Mesenchymal stem cell (in vitro differentiated cells and primary cell): ENCODE results near the gene RNFT2.

Experiments
- DNase-seq: peaks from one replicate; pipeline ENCODE4 v3.0.0-alpha.2; 2013
- H2AFZ ChIP-seq: one replicate; pipeline ENCODE4 v1.6.1; 2013; ENCODE audit warnings: low read depth, mild to moderate bottlenecking, control low read depth, inconsistent platforms, low read length, moderate library complexity
- H2AK5ac ChIP-seq: 2 replicates; pipeline ENCODE4 v1.6.1; 2013; ENCODE audit warnings: low read length, moderate library complexity, mild to moderate bottlenecking, inconsistent platforms; ENCODE audit not compliant: severe bottlenecking
- H2BK120ac ChIP-seq: one replicate; pipeline ENCODE4 v1.6.1; 2013; ENCODE audit warnings: low read depth, mild to moderate bottlenecking, inconsistent platforms, low read length, moderate library complexity
- H2BK12ac ChIP-seq, 2 experiments: one replicate each; pipeline ENCODE4 v1.6.1; 2013; ENCODE audit warnings: inconsistent platforms in 2 of 2, low read length in 2 of 2, mild to moderate bottlenecking in 2 of 2, moderate library complexity in 2 of 2, control low read depth in 1 of 2
- H2BK15ac ChIP-seq: one replicate; pipeline ENCODE4 v1.6.1; 2013; ENCODE audit warnings: mild to moderate bottlenecking, low read depth, inconsistent platforms; ENCODE audit not compliant: poor library complexity, severe bottlenecking
- H2BK5ac ChIP-seq: 2 replicates; pipeline ENCODE4 v1.6.1; 2013; ENCODE audit warnings: low read depth, mild to moderate bottlenecking, low read length, control low read depth, inconsistent platforms; ENCODE audit not compliant: poor library complexity, severe bottlenecking
- H3K14ac ChIP-seq, 2 experiments: one replicate each; pipeline ENCODE4 v1.6.1; 2013; ENCODE audit warnings: inconsistent platforms in 2 of 2, low read length in 2 of 2, control low read depth in 1 of 2, mild to moderate bottlenecking in 1 of 2, moderate library complexity in 1 of 2
- H3K18ac ChIP-seq, 2 experiments: one replicate each; pipeline ENCODE4 v1.6.1; 2013; ENCODE audit warnings: inconsistent platforms in 2 of 2, low read length in 2 of 2, control low read depth in 1 of 2, low read depth in 1 of 2, mild to moderate bottlenecking in 1 of 2
- H3K23ac ChIP-seq, 2 experiments: one replicate each; pipeline ENCODE4 v1.6.1; 2013; ENCODE audit warnings: inconsistent platforms in 2 of 2, low read length in 2 of 2, mild to moderate bottlenecking in 2 of 2, moderate library complexity in 2 of 2, control low read depth in 1 of 2
- H3K27ac ChIP-seq: 2 replicates; pipeline ENCODE4 v1.5.1; 2013; ENCODE audit warnings: mild to moderate bottlenecking, moderate library complexity, low read length, control low read depth, inconsistent platforms; ENCODE audit not compliant: poor library complexity, severe bottlenecking
- H3K27me3 ChIP-seq, 2 experiments: 2 replicates each; pipeline versions ENCODE4 v1.6.1 to v1.7.0; 2013; ENCODE audit warnings: low read length in 2 of 2, mild to moderate bottlenecking in 2 of 2, moderate library complexity in 2 of 2, control low read depth in 1 of 2, inconsistent platforms in 1 of 2; ENCODE audit not compliant: control insufficient read depth in 1 of 2, insufficient read depth in 1 of 2
- H3K36me3 ChIP-seq, 2 experiments: 2 replicates each; pipeline versions ENCODE4 v1.6.1 to v1.7.0; 2013; ENCODE audit warnings: low read length in 2 of 2, control low read depth in 1 of 2, inconsistent platforms in 1 of 2, low read depth in 1 of 2, mild to moderate bottlenecking in 1 of 2; ENCODE audit not compliant: insufficient read depth in 2 of 2, control insufficient read depth in 1 of 2
- H3K4ac ChIP-seq, 2 experiments: one replicate each; pipeline ENCODE4 v1.6.1; 2013; ENCODE audit warnings: inconsistent platforms in 2 of 2, low read length in 2 of 2, mild to moderate bottlenecking in 2 of 2, moderate library complexity in 2 of 2, control low read depth in 1 of 2, low read depth in 1 of 2
- H3K4me1 ChIP-seq: 2 replicates; pipeline ENCODE4 v1.6.1; 2013; ENCODE audit warnings: low read depth, low read length, control low read depth; ENCODE audit not compliant: control insufficient read depth, insufficient read depth
- H3K4me2 ChIP-seq: 2 replicates; pipeline ENCODE4 v1.6.1; 2013; ENCODE audit warnings: low read length, mild to moderate bottlenecking, inconsistent platforms; ENCODE audit not compliant: poor library complexity, severe bottlenecking
- H3K4me3 ChIP-seq, 2 experiments: 2 replicates each; pipeline versions ENCODE4 v1.5.1 to v1.7.0; 2013; ENCODE audit warnings: low read length in 2 of 2, mild to moderate bottlenecking in 2 of 2, control low read depth in 1 of 2, low read depth in 1 of 2; ENCODE audit not compliant: insufficient read depth in 1 of 2
- H3K79me1 ChIP-seq: replicated peaks from 2 replicates; pipeline ENCODE4 v1.6.1; 2013; ENCODE audit warnings: mild to moderate bottlenecking, control low read depth, low read length, inconsistent platforms; ENCODE audit not compliant: poor library complexity, severe bottlenecking
- H3K9ac ChIP-seq: 2 replicates; pipeline ENCODE4 v1.7.0; 2013; ENCODE audit warnings: mild to moderate bottlenecking, low read length, moderate library complexity
- H3K9me3 ChIP-seq: 2 replicates; pipeline ENCODE4 v1.7.0; 2013; ENCODE audit warnings: mild to moderate bottlenecking, low read length; ENCODE audit not compliant: control insufficient read depth
- H4K8ac ChIP-seq: one replicate; pipeline ENCODE4 v1.6.1; 2013; ENCODE audit warnings: inconsistent platforms, mild to moderate bottlenecking, low read length, moderate library complexity
- H4K91ac ChIP-seq: one replicate; pipeline ENCODE4 v1.6.1; 2013; ENCODE audit warnings: mild to moderate bottlenecking, low read length, inconsistent platforms
- WGBS: methylation state at CpG from one replicate; pipeline ENCODE4 v1.1.7; 2013; ENCODE audit warnings: mixed read lengths; 5-methylcytosine and 5-hydroxymethylcytosine counted together

The RNFT2 gene

DNA sequence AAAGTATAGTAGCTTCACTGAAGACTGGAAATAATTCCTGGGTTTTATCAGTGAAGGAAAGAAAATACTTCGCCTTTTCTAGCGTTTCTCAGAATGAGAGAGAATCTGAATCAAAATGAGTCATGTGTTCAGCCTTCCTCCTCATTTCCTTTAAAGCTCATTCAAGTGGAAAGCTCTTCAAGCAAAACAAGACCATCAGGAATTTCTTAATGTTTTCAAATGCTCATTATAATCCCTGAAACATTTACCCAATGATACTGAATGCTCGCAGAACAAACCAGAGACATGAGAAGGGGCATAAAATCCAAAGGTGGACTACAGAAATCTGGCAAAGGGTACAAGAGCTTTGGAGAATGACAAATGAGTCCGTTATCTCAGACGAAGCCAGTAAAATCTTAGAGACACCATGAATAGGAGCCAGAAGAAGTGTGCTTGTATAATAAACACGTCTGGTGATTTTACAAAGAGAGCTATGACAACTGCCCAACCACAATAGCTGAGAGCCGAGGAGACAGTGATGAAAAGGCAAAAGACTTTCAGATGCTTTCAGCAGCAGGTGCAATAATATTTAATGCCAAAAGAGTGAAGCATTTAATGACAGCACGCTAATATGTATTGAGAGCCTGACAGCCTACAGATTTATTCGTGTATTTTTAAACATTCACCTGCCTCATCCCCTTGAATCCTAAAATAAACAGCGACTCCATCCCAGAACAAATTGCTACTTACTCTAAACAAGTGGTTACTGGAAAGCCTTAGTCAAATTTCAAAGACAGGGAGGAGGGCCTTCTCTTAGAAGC is 19.3 kb upstream of the RNFT2 start:
- H3K4me1 ChIP-seq = peaks cover 16% of the 10 kb centered on the region
- peaks cover 27% of the 10 kb centered on the region for H3K79me1 ChIP-seq
- H4K8ac ChIP-seq = no peak overlapping the region
- no peak overlapping the region for H2AK5ac ChIP-seq
- no peaks in the 10 kb centered on the region for H3K27me3 ChIP-seq
- no peak for DNase-seq
- H2AFZ ChIP-seq = no peak overlapping the region
- peak overlapping the region in 1 of 2 experiments; percentile 69 for H3K4me3 ChIP-seq
- peaks cover 17 to 58% of the 10 kb centered on the region in 2 experiments for H3K36me3 ChIP-seq
- no peak overlapping the region for H2BK15ac ChIP-seq
- no peak overlapping the region for H3K23ac ChIP-seq
- H2BK120ac ChIP-seq = no peak overlapping the region
- H3K9ac ChIP-seq = peak overlapping the region; percentile 65
- H3K4ac ChIP-seq = no peak overlapping the region
- peak overlapping the region; percentile 33 for H3K4me2 ChIP-seq
- no peak overlapping the region for H2BK12ac ChIP-seq
- no peak overlapping the region for H3K14ac ChIP-seq
- H2BK5ac ChIP-seq = no peak overlapping the region
- no peak overlapping the region for H4K91ac ChIP-seq
- no peak overlapping the region for H3K18ac ChIP-seq
- WGBS = 79% methylated on average over 10 of the region's 10 CpGs
- H3K9me3 ChIP-seq = no peaks in the 10 kb centered on the region
- peak overlapping the region; percentile 82 for H3K27ac ChIP-seq

GRCh38 chr12:116719731-116720528 is 18.2 kb upstream of the RNFT2 start:
- WGBS = 95% methylated on average over 13 of the region's 15 CpGs

GRCh38 chr12:116722245-116722644 is 15.9 kb upstream of the RNFT2 start:
- H3K14ac ChIP-seq = no peak overlapping the region
- H4K91ac ChIP-seq = no peak overlapping the region

More at GRCh38 chr12:116719731-116720528, 18.2 kb upstream of the RNFT2 start:
- Histone ChIP-seq H2AFZ (no peak overlapping the region), H2BK120ac (no peak overlapping the region), H2BK5ac (no peak overlapping the region), H3K9ac (no peak overlapping the region), H3K23ac (no peak overlapping the region), H3K36me3 (peaks cover 17 to 58% of the 10 kb centered on the region in 2 experiments), H4K8ac (no peak overlapping the region), H3K4me1 (peaks cover 14% of the 10 kb centered on the region), H3K14ac (no peak overlapping the region), H3K9me3 (no peaks in the 10 kb centered on the region), H3K4me2 (no peak overlapping the region), H3K4me3 (no peak overlapping the region), H2BK15ac (no peak overlapping the region), H3K4ac (no peak overlapping the region), H3K18ac (no peak overlapping the region), H2AK5ac (no peak overlapping the region), H4K91ac (no peak overlapping the region), H3K79me1 (peaks cover 23% of the 10 kb centered on the region), H3K27ac (peak overlapping the region; percentile 82), H2BK12ac (no peak overlapping the region), H3K27me3 (no peaks in the 10 kb centered on the region)
- no peak for DNase-seq

GRCh38 chr12:116726694-116727093 is 11.4 kb upstream of the RNFT2 start:
- Histone ChIP-seq H4K91ac (no peak overlapping the region), H4K8ac (no peak overlapping the region), H2BK12ac (no peak overlapping the region), H3K4ac (no peak overlapping the region), H3K9ac (no peak overlapping the region), H3K23ac (no peak overlapping the region), H3K27ac (no peak overlapping the region), H3K27me3 (no peaks in the 10 kb centered on the region), H2BK120ac (no peak overlapping the region), H2AK5ac (no peak overlapping the region), H3K79me1 (peaks cover 33% of the 10 kb centered on the region), H3K4me1 (peaks cover under 1% of the 10 kb centered on the region), H2BK15ac (no peak overlapping the region), H3K14ac (no peak overlapping the region), H3K9me3 (no peaks in the 10 kb centered on the region), H3K18ac (no peak overlapping the region), H3K4me2 (no peak overlapping the region), H3K36me3 (peaks cover 6 to 27% of the 10 kb centered on the region in 2 experiments), H2BK5ac (no peak overlapping the region), H2AFZ (no peak overlapping the region), H3K4me3 (no peak overlapping the region)
- WGBS = 59% methylated on average over 4 of the region's 4 CpGs
- no peak for DNase-seq

More at GRCh38 chr12:116722245-116722644, 15.9 kb upstream of the RNFT2 start:
- Histone ChIP-seq H2BK120ac (no peak overlapping the region), H3K9ac (no peak overlapping the region), H3K4me2 (no peak overlapping the region), H3K4me1 (peaks cover 14% of the 10 kb centered on the region), H3K4me3 (no peak overlapping the region), H2BK15ac (no peak overlapping the region), H2AFZ (no peak overlapping the region), H3K36me3 (peaks cover 11 to 41% of the 10 kb centered on the region in 2 experiments), H3K18ac (no peak overlapping the region), H3K9me3 (no peaks in the 10 kb centered on the region), H2BK5ac (no peak overlapping the region), H2AK5ac (no peak overlapping the region), H3K4ac (no peak overlapping the region), H3K27me3 (no peaks in the 10 kb centered on the region), H3K79me1 (peaks cover 25% of the 10 kb centered on the region), H3K27ac (no peak overlapping the region), H2BK12ac (no peak overlapping the region), H3K23ac (no peak overlapping the region), H4K8ac (no peak overlapping the region)
- DNase-seq = no peak
